Activated CD8-positive, alpha-beta memory T cell treated with anti-CD3 and anti-CD28 coated beads, Interleukin-2, amount 50 U/mL, for 24 hours (primary cell): ENCODE data around the gene HOXC10.

ENCODE experiments used
- DNase-seq: peaks from one replicate; pipeline ENCODE4 v3.0.0-alpha.2; 2020; ENCODE audit errors: extremely low read depth

Gene HOXC10

GRCh38 chr12:54003625-54004024 is 18.7 kb downstream of the HOXC10 start:
- DNase-seq, result no peak

GRCh38 chr12:54004063-54004840 is 19.3 kb downstream of the HOXC10 start:
- DNase-seq, result no peak

- DNase-seq, result no peak
These were observed 20.0 kb downstream of the HOXC10 start for GRCh38 chr12:54004841-54005530.

DNA sequence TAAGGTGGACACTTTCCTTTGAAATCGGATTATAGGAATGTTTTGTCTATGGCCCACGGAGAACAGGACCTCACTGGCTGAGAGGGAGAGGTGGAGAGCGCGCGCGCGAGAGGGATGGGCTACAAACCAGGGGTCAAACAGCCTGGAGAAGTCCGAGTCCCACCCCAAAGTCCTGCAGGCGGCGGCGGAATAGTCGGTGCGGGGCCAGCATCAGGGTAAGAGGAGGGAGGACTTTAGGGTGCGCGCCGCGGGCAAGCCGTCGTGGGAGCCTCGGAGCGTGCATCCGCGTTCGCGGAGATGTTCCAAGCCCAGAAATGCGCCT is 20.5 kb downstream of the HOXC10 start:
- DNase-seq, result no peak

DNA sequence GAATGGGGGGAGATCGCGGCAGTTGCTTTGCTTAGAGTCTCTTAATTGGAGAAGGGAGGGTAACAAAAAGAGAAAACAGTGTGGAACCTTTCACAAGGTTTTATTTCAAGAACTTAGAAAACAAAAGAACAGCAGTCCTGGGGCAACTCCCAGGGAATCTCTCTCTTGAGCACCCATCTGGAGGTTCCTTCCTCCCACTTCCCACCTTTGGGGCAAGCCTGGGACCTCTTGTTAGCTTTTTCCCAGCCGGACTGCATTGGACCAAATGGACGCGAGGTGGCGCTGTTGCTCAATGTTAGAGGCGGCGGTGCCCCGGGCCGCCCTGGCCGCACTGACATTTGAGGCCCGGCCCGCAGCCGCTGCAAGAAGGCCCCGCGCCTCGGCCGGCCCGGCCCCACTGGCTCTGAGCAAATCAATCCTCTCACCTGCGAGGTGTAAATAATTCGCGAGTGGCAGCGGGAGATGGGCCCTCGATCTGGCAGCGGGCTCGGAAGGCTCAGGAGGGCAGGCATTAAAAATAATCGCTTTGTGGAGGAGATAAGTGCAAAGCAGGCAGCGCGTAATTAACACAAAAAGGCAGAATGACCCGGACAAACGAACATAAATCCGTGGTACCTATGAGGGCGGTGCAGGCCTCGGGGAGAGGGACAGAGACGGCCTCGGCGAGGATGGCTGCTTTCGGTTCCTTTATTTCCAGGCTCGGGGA is 21.1 kb downstream of the HOXC10 start:
- peak; percentile 57 for DNase-seq

DNA sequence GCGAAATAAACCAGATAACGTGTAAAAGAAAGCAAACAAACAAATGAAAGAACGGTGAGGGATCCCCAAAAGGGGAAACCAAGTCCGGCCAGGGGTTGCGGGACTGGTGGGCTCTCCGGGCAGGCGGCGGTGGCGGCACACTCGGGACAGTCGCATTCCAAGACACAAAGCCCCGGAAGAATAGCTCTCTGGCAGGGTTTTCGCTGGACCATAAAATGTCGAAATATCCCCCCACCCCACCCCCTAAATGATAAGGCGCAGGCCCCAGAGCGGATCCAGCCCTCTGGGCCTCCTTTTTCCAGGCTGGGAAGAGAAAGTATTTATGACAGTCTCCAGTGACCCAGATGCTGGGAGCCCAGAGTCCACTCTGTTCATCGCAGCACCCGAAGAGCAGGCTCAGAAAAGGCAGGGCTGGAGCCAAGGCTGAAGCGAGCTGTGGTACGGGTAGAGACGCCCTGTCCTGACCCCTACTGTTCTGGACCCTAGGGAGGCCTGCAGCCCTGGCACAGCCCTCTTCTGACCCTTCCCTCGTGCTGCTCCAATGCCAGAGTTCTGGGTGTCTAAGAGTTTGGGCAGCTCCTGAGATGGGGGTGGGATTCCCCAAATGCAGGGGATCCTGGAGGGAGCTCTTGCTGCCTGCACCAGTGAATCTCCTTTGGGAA is 21.7 kb downstream of the HOXC10 start:
- DNase-seq, result no peak

- no peak for DNase-seq
These were observed 22.8 kb downstream of the HOXC10 start for GRCh38 chr12:54007538-54008259.

GRCh38 chr12:54008260-54008552 is 23.3 kb downstream of the HOXC10 start:
- DNase-seq, result no peak

GRCh38 chr12:54009171-54010052 is 24.5 kb downstream of the HOXC10 start:
- DNase-seq, result no peak

DNA sequence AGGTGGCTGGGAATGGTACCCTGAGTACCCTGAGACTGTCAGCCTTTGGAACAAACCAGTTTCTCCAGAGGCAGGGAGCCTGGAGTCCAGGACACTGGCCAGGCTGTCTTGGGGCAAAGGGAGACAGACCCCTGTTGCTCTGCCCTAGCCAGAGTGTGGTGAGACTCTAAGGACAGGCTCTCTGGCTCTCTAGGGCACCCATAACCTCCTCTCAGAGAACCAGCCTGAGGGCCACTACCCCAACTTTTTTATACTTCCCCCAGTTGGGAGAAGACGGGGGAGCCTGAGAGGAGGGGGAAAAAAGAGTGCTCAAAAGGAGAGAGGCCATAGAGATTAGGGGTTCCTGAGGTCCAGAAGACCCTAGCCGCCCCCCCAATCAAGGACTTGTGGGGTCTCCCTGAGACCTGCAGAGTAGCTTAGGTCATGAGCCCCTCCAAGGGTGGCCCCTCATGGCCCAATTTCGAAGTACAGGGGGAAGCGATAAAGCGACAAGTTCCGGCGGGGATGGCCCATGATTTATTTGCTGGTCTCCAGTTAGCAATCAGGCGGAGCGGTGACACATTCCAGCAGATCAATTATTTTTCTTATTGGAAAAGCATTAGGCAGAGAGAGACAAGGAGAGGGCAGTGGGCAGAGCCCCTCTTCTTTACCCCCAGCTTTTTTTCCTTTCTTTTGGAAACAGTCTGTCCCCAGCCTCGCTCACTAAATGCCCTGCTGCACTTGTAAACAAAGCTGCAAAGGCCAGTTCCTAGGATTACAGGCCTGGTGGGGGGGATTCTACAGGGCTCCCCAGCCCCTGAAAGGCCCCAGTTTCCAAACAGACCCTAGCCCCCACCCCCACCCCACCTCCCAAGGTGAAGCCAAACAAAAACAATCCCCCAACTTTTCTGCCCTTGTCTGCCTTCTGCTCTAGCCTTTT is 25.4 kb downstream of the HOXC10 start:
- DNase-seq, result no peak

DNA sequence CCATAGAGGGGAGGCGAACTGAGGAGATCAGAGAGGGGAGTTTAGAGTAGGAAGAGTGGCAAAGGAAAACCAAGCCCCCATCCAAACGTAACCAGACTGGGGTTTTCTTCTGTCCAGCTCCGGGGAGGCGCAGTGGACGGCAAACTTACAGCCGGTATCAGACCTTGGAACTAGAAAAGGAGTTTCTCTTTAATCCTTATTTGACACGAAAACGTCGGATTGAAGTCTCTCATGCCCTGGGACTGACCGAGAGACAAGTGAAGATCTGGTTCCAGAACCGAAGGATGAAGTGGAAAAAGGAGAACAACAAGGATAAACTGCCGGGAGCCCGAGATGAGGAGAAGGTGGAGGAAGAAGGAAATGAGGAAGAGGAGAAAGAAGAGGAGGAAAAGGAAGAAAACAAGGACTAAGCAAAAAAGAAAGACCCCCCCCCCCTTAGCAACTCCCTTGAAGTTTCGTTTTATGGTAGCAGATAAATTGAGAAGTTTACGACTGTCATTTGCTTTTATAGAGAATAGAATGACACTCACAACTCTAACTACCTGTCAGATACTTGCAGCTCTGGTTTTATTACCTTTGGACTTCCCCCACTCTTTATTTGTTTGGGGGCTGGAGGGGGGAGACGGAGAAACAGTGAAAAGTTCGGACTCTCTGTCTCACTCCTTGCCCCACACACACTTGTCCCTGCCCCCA is 26.2 kb downstream of the HOXC10 start:
- no peak for DNase-seq

- no peak for DNase-seq
These were observed 27.0 kb downstream of the HOXC10 start for GRCh38 chr12:54011665-54012532.

DNA sequence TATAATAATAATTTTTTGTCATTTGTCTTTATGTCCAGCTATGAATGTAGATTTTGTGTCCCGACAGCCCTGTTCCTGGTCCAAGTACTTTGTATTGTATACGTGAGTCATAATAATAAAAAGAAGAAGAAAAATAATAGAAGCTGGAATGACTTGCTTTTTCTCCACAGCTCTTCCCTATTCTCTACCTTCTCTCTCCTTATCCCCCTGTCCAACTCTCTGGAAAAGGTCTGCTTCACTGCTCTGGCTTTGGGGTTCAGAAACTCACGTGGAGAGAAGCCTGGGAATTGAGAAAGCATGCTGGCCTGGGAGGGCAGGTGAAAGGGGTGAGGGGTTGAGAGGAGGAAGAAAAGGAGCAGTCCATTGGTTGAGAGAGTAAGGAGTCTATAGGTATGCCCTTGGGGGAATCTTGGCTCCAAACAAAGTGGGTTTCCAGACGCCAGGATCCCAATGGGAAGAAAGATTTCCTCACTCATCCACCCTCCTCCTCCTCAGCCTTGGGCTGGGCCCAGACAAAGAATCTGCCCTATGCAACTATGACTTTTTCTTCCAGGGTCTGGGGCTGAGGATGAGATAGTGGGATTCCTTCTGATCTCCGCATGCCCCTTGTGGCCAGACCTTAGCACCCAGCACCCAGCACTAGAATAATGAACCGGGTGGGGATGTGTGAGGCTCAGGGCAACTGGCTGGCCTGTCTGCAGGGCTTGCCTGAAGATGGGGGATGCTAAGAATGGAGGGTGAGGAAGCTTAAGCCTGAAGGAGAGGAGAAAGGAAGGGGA is 27.9 kb downstream of the HOXC10 start:
- DNase-seq, result no peak

GRCh38 chr12:54014377-54015017 is 29.6 kb downstream of the HOXC10 start:
- no peak for DNase-seq

DNA sequence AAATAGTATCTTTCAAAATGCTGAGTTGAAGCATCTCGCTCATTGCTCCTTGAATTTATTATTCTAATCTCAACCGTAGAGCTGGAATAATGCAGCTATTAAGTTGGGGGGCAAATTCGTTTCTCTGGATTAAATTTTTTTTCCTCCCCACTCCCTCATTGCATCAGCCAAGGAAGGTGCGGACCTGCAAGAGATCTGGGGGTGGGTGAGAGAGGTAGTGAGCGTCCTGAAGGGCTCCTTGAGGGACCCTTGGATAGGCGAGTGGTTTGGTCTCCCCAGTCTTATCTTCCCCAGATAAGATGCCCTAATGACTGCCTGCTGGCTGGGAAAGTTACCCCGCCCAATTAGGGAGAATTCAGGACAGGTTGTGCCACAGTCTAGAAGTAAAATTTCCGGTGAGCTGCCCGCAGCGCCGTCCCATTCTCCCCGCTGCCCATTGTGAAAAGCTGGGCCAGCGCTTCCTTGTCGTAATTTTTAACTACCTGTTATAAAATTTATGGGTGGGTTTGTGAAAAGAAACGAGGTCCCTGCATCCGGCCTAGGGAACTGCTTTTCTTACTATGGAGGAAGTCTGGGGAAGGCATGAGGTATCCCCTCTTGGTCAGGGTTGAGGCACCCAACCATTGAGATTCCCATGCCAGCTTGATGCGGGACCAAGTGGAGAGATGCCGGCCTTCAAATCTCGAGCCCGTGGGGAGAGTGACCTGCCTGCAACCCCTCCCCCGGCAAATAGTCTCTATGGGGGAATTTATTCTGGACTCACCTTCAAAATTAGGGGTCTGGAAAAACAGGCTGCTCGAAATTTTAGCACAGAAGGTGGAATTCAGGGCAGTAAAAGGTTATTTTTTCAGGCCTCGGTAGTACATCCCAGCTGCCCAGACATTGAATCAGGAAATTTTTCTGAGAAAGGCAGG is 30.3 kb downstream of the HOXC10 start:
- DNase-seq, result no peak

- DNase-seq, result no peak
These were observed 31.1 kb downstream of the HOXC10 start for GRCh38 chr12:54016051-54016450.
